ENCODE results near the gene MSS51. TPM values are rescaled to one million over a fixed set of nuclear protein-coding genes. Genes with fewer than 3 reads are reported as not detected.
A peak's percentile ranks its signal among the peaks of the same experiment; 100 is the strongest.

The MSS51 gene
- total RNA-seq, result 3.9 TPM
- polyA plus RNA-seq, result under 1 TPM in 2 of 4 donors, not detected in 2; 0.13 to 0.14 TPM

DNA sequence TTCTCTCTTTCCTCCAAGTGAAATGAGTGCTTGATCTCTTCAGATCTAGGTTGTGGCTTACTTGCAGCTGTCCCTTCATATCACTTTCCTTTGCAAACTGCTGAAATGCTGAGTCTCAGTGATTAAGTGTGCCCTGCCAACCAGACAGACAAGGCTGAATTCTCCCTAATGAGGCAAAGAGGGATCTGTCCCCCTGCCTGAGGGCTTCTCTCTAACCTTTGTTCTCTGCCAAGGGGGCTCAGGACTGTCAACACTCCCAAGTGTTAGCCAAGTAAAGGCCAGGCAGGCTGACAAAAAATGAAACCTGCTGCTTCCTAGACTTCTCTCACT lies at the start of gene MSS51:
TSS of gene MSS51 (minus strand) at position 24 of the 330 bp plus-strand sequence. CDS start 5,277 bp downstream, outside the sequence.
- Mint-ChIP-seq H3K9me3 (peaks cover 0 to 1% (median 0%) of the 10 kb centered on the region in 7 donors), H3K4me1 (peaks cover 0 to 25% (median 10%) of the 10 kb centered on the region in 4 donors), H3K4me3 (no peak within 1 kb of the TSS), H3K36me3 (peaks cover 15% of the 10 kb centered on the region), H3K27ac (peak within 1 kb of the TSS; percentile 27 to 71 (median 31)), H3K27me3 (no peaks in the 10 kb centered on the region)
- Histone ChIP-seq H3K27ac (ENCODE audit: insufficient read depth, low read length, poor library complexity, severe bottlenecking) (peak within 1 kb of the TSS; percentile 19), H3K9me3 (ENCODE audit: control insufficient read depth in 2 of 2, low read length in 2 of 2) (no peaks in the 10 kb centered on the region), H3K4me1 (ENCODE audit: control insufficient read depth, insufficient read depth, low read length, poor library complexity, severe bottlenecking) (peaks cover 8% of the 10 kb centered on the region), H3K27me3 (ENCODE audit: control insufficient read depth, insufficient read depth, low read length) (no peaks in the 10 kb centered on the region), H3K4me3 (ENCODE audit: low read depth, low read length) (no peak within 1 kb of the TSS), H3K36me3 (ENCODE audit: control insufficient read depth, insufficient read depth, low read length) (peaks cover 20% of the 10 kb centered on the region)
- DNase-seq (peak in 1 of 3 donors; percentile 11), ATAC-seq (ENCODE audit: low read depth in 2 of 2) (peak in 1 of 2 donors; percentile 12)

DNA sequence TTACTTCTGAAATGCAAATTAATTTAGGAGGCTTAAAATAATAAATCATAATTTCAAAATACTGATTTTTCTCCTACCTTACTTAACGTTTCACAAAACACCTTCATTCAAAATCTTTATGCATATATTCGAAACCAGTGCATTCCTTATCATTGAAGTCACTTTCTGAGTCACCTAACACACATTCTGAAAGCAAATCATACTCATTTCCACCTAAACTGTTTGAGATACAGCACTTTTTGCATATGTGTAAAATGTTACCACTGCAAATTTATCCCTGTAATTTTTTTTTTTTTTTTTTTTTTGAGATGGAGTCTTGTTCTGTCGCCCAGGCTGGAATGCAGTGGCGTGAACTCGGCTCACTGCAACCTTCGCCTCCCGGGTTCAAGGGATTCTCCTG lies 46.8 kb upstream of the MSS51 start:
- Mint-ChIP-seq H3K27ac (peak overlapping the region; percentile 23 to 87 (median 46)), H3K4me1 (peaks cover 22 to 59% (median 43%) of the 10 kb centered on the region in 4 donors), H3K4me3 (peak overlapping the region; percentile 52 to 93 (median 66)), H3K36me3 (peaks cover 29% of the 10 kb centered on the region), H3K27me3 (no peaks in the 10 kb centered on the region), H3K9me3 (no peaks in the 10 kb centered on the region)
- Histone ChIP-seq H3K36me3 (ENCODE audit: control insufficient read depth, insufficient read depth, low read length) (peaks cover 31% of the 10 kb centered on the region), H3K27me3 (ENCODE audit: control insufficient read depth, insufficient read depth, low read length) (no peaks in the 10 kb centered on the region), H3K9me3 (ENCODE audit: control insufficient read depth in 2 of 2, low read length in 2 of 2) (no peaks in the 10 kb centered on the region), H3K4me3 (ENCODE audit: low read depth, low read length) (peak overlapping the region; percentile 76), H3K27ac (ENCODE audit: insufficient read depth, low read length, poor library complexity, severe bottlenecking) (peak overlapping the region; percentile 64), H3K4me1 (ENCODE audit: control insufficient read depth, insufficient read depth, low read length, poor library complexity, severe bottlenecking) (peaks cover 21% of the 10 kb centered on the region)
- ATAC-seq (ENCODE audit: low read depth in 2 of 2) (peak in 1 of 2 donors; percentile 44), DNase-seq (peak in 2 of 3 donors; percentile 12 to 62)

DNA sequence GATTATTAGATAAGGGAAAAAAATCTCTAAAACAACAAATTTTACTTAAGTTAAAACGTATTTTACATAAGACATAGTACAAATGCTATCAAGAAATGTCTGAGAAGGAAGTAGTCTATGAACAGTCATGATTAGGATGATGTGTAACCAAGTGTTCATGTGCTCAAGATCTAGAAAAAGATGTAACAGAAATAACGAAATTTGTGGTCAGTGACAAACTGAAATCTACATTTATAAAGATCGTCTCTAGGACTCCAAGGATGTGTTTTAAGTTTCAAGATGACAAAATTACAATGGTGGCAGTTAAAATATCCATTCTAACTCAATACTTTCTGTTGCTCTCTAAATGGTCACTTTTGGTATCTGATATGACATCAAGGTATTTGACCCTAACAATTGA lies 45.3 kb upstream of the MSS51 start:
- H3K4me3 Mint-ChIP-seq, result peak overlapping the region; percentile 11 to 84 (median 30)
- Histone ChIP-seq H3K4me3 (ENCODE audit: low read depth, low read length) (peak overlapping the region; percentile 76), H3K4me1 (ENCODE audit: control insufficient read depth, insufficient read depth, low read length, poor library complexity, severe bottlenecking) (peaks cover 21% of the 10 kb centered on the region), H3K9me3 (ENCODE audit: control insufficient read depth in 2 of 2, low read length in 2 of 2) (no peaks in the 10 kb centered on the region), H3K36me3 (ENCODE audit: control insufficient read depth, insufficient read depth, low read length) (peaks cover 43% of the 10 kb centered on the region), H3K27me3 (ENCODE audit: control insufficient read depth, insufficient read depth, low read length) (no peaks in the 10 kb centered on the region), H3K27ac (ENCODE audit: insufficient read depth, low read length, poor library complexity, severe bottlenecking) (peak overlapping the region; percentile 64)
- ATAC-seq (ENCODE audit: low read depth in 2 of 2) (peak in 1 of 2 donors; percentile 34), DNase-seq (peak in 2 of 3 donors; percentile 13 to 56)
- H3K36me3 Mint-ChIP-seq, result peaks cover 34% of the 10 kb centered on the region
- no peaks in the 10 kb centered on the region for H3K9me3 Mint-ChIP-seq
- no peaks in the 10 kb centered on the region for H3K27me3 Mint-ChIP-seq
- H3K27ac Mint-ChIP-seq, result peak overlapping the region; percentile 35 to 87 (median 83)
- H3K4me1 Mint-ChIP-seq, result peaks cover 19 to 58% (median 41%) of the 10 kb centered on the region in 4 donors

DNA sequence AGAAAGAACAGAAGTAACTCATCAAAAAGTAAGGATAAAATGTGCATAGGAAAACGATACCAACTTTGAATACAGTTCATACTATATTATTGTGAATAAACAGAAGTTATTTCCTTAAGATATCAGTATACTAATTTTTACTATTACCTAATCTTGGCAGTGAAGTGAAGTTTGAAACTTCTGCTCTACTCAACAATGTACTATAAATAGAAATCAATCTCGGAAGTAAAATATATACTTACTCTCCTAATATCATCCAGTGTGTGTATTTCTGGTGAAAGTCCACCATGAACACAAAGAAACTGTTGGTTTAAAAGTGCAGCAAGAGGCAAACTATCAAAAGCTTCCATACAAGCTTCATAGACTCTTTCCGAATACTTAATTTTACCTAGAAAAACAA lies 37.9 kb upstream of the MSS51 start:
- Mint-ChIP-seq H3K36me3 (peaks cover 38% of the 10 kb centered on the region), H3K27ac (no peak overlapping the region), H3K9me3 (no peaks in the 10 kb centered on the region), H3K27me3 (no peaks in the 10 kb centered on the region), H3K4me1 (peaks cover 6 to 35% (median 22%) of the 10 kb centered on the region in 4 donors), H3K4me3 (no peak overlapping the region)
- DNase-seq, result no peak
- no peak for ATAC-seq (ENCODE audit: low read depth in 2 of 2)
- Histone ChIP-seq H3K27ac (ENCODE audit: insufficient read depth, low read length, poor library complexity, severe bottlenecking) (no peak overlapping the region), H3K4me3 (ENCODE audit: low read depth, low read length) (no peak overlapping the region), H3K4me1 (ENCODE audit: control insufficient read depth, insufficient read depth, low read length, poor library complexity, severe bottlenecking) (peaks cover 6% of the 10 kb centered on the region), H3K36me3 (ENCODE audit: control insufficient read depth, insufficient read depth, low read length) (peaks cover 69% of the 10 kb centered on the region), H3K27me3 (ENCODE audit: control insufficient read depth, insufficient read depth, low read length) (no peaks in the 10 kb centered on the region), H3K9me3 (ENCODE audit: control insufficient read depth in 2 of 2, low read length in 2 of 2) (no peaks in the 10 kb centered on the region)

DNA sequence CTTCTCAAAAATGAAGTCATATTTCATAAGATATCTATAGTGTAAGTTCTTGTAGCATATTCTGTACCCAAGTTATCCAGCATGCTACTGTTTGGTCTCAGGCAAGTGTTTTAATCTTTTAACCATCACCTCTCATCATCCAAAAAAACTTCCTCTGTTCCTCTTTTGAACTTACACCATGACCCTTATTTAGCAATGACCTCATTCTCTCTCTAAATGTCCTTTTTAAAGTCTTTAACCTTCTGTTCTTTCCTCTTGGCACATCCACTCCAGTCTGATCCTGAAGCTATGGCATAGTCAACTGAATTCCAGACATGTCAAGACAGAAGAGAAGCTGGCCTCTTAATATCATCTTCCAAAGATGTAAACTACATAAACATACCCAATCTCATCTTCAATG lies 36.2 kb upstream of the MSS51 start:
- Mint-ChIP-seq H3K4me3 (no peak overlapping the region), H3K4me1 (peaks cover 6 to 29% (median 23%) of the 10 kb centered on the region in 4 donors), H3K9me3 (no peaks in the 10 kb centered on the region), H3K27me3 (no peaks in the 10 kb centered on the region), H3K36me3 (peaks cover 37% of the 10 kb centered on the region), H3K27ac (peak overlapping the region in 1 of 3 donors; percentile 32)
- no peaks in the 10 kb centered on the region for H3K27me3 ChIP-seq (ENCODE audit: control insufficient read depth, insufficient read depth, low read length)
- H3K36me3 ChIP-seq (ENCODE audit: control insufficient read depth, insufficient read depth, low read length), result peaks cover 70% of the 10 kb centered on the region
- H3K4me3 ChIP-seq (ENCODE audit: low read depth, low read length), result no peak overlapping the region
- peaks cover 6% of the 10 kb centered on the region for H3K4me1 ChIP-seq (ENCODE audit: control insufficient read depth, insufficient read depth, low read length, poor library complexity, severe bottlenecking)
- ATAC-seq (ENCODE audit: low read depth in 2 of 2) (no peak), DNase-seq (no peak)
- H3K27ac ChIP-seq (ENCODE audit: insufficient read depth, low read length, poor library complexity, severe bottlenecking), result no peak overlapping the region
- H3K9me3 ChIP-seq (ENCODE audit: control insufficient read depth in 2 of 2, low read length in 2 of 2), result no peaks in the 10 kb centered on the region

DNA sequence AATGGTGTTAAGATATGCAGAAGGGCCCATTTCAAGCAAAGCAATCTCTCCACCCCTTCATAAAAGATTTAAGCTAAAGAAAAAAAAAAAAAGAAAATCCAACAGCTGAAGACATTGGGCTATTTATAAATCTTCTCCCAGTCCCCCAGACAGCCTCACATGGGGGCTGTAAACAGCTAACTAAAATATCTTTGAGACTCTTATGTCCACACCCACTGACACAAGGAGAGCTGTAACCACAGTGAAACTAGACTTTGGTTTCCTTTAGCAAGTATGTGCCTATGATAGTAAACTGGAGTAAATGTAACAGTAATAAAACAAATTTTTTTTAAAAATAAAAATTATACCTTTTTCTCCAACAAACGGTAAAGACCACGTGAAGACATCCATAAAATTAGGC lies 33.8 kb upstream of the MSS51 start:
- DNase-seq, result peak in 1 of 3 donors; percentile 41
- H3K4me3 ChIP-seq (ENCODE audit: low read depth, low read length), result peak overlapping the region; percentile 2

DNA sequence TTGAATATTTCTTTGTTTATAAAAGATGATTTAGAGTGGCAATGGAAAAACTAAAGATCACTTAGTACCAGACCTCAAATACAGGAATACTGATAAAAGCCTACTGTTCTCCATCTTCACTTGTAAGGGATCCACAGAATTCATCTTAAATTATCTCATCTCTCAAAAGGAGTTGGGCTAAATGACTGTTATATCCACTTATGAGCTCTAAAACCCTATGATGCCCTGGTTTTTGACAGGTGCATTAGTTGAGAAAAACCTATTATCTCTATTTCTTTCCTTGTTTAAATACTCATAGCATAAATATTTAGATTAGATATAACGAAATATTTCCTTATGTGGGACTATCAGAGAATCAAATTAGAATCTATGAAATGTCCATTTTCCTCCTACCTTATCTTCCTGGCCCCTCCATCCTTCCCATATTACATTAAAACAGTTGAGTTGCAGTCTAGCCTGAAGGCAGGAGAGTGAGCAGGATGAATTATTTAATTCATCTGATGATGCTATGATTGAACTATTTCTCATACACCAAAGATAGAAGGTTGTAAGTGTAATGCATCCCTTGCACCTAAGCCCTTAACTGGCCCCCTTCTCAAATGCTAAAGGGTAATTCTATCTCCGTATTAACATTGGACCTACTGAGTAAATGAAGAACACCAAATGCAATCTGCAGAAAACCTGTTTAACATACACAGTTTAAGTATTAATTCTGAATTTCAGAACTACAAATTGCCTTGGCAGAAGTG lies 32.8 kb upstream of the MSS51 start:
- Histone ChIP-seq H3K36me3 (ENCODE audit: control insufficient read depth, insufficient read depth, low read length) (peaks cover 56% of the 10 kb centered on the region), H3K4me3 (ENCODE audit: low read depth, low read length) (no peak overlapping the region), H3K27ac (ENCODE audit: insufficient read depth, low read length, poor library complexity, severe bottlenecking) (no peak overlapping the region), H3K9me3 (ENCODE audit: control insufficient read depth in 2 of 2, low read length in 2 of 2) (no peaks in the 10 kb centered on the region), H3K4me1 (ENCODE audit: control insufficient read depth, insufficient read depth, low read length, poor library complexity, severe bottlenecking) (peaks cover 6% of the 10 kb centered on the region), H3K27me3 (ENCODE audit: control insufficient read depth, insufficient read depth, low read length) (no peaks in the 10 kb centered on the region)
- Mint-ChIP-seq H3K27ac (no peak overlapping the region), H3K4me1 (peaks cover 10 to 21% (median 20%) of the 10 kb centered on the region in 4 donors), H3K9me3 (no peaks in the 10 kb centered on the region), H3K4me3 (no peak overlapping the region), H3K27me3 (no peaks in the 10 kb centered on the region), H3K36me3 (peaks cover 34% of the 10 kb centered on the region)
- DNase-seq, result no peak
- ATAC-seq (ENCODE audit: low read depth in 2 of 2), result no peak

More for the DNA sequence above, 33.8 kb upstream of the MSS51 start:
- Mint-ChIP-seq H3K4me3 (no peak overlapping the region), H3K4me1 (peaks cover 10 to 29% (median 21%) of the 10 kb centered on the region in 4 donors), H3K27ac (no peak overlapping the region), H3K36me3 (peaks cover 43% of the 10 kb centered on the region), H3K27me3 (no peaks in the 10 kb centered on the region), H3K9me3 (no peaks in the 10 kb centered on the region)
- ATAC-seq (ENCODE audit: low read depth in 2 of 2), result no peak
- Histone ChIP-seq H3K9me3 (ENCODE audit: control insufficient read depth in 2 of 2, low read length in 2 of 2) (no peaks in the 10 kb centered on the region), H3K36me3 (ENCODE audit: control insufficient read depth, insufficient read depth, low read length) (peaks cover 59% of the 10 kb centered on the region), H3K4me1 (ENCODE audit: control insufficient read depth, insufficient read depth, low read length, poor library complexity, severe bottlenecking) (peaks cover 6% of the 10 kb centered on the region), H3K27me3 (ENCODE audit: control insufficient read depth, insufficient read depth, low read length) (no peaks in the 10 kb centered on the region), H3K27ac (ENCODE audit: insufficient read depth, low read length, poor library complexity, severe bottlenecking) (no peak overlapping the region)

All from CD4-positive, CD25-positive, alpha-beta regulatory T cell (primary cell).